HG03442 (cell line): Measurements from ENCODE around the gene BORCS6.

ENCODE experiments used
- ATAC-seq: cut with Tn5 transposase; IDR thresholded peaks from one replicate; pipeline ENCODE4 v1.9.1; 2021; ENCODE audit warnings: mild to moderate bottlenecking, moderate library complexity; ENCODE audit not compliant: unreplicated experiment

The BORCS6 gene

GRCh38 chr17:8155996-8156245, 34.1 kb downstream of the BORCS6 start:
- ATAC-seq: no peak

- no peak for ATAC-seq
These were observed 34.6 kb downstream of the BORCS6 start for GRCh38 chr17:8155231-8155995.

GRCh38 chr17:8154608-8155155, 35.3 kb downstream of the BORCS6 start:
- ATAC-seq: no peak

GRCh38 chr17:8153957-8154607, 35.9 kb downstream of the BORCS6 start:
- ATAC-seq: no peak

GRCh38 chr17:8153525-8153956, 36.4 kb downstream of the BORCS6 start:
- ATAC-seq: no peak

- no peak for ATAC-seq
These were observed 36.9 kb downstream of the BORCS6 start for GRCh38 chr17:8153031-8153451.

GRCh38 chr17:8152112-8152775, 37.7 kb downstream of the BORCS6 start, which contains the start of gene PER1:
PER1 (minus strand) TSS chr17:8152404; CDS start chr17:8150706, 1,698 bp downstream.
- ATAC-seq: peak; percentile 26

DNA sequence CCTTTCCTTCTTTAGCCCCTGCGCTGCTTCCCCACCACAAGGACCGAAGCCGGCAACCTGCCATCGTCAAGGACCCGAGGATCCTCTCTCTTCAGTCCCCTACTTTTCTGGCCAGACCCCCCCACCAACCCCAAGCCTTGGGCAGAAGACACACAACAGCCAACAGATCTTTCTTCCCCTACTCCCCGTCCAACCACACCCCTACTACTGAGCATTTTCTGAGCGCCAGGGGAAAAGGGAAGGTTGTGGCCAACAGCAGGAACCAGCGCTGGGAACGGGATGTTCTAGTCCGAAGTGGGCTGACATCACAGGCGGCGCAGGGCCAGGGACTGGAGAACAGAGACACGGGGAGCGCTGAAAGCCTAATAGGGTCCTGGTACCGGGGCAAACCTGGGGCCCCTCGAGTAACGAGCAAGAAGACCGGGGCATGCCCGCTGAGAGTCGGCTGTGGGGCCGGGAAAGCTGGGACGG, 38.3 kb downstream of the BORCS6 start:
- no peak for ATAC-seq

- no peak for ATAC-seq
These were observed 38.8 kb downstream of the BORCS6 start for GRCh38 chr17:8151120-8151640.

DNA sequence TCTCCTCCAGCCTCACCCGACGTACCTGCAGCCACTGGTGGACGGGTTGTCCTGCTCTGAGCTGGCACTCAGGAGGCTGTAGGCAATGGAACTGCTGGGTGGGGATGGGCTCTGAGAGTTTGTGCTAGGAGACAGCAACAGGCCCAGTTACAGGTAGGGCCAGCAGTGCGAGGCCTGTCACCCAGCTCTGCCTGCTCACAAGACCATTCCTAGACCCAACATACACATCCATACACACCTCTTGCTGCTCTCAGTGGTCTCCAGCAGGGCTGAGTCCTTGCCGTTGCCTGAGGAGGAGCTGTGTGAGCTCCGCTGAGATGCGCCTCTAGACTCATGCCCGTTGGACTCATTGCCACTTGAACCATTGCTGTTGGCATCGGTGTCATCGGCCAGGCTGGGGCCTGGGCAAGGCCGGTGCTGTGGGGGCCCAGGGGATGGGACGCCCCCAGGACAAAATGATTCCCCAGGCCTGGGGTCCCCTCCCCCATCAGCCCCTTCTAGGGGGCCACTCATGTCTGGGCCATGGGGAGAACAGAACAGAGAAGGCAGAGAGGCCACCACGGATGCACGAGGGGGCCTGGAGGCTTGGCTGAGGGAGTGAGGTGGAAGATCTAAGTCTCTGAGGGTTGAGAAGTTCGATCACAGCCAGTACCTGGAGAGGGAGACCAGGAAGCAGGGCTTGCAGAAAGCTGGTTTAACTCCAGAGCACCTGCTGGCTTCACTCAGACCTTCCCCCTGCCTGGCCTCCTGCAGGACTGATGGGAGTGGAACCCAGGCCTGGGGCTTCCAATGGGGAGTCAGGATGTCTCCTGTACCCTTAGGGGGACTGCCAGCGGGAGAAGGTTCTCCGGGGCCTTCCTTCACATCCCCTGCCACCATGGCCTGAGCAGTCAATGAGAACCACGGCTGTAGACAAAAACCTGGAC, 39.5 kb downstream of the BORCS6 start:
- no peak for ATAC-seq

DNA sequence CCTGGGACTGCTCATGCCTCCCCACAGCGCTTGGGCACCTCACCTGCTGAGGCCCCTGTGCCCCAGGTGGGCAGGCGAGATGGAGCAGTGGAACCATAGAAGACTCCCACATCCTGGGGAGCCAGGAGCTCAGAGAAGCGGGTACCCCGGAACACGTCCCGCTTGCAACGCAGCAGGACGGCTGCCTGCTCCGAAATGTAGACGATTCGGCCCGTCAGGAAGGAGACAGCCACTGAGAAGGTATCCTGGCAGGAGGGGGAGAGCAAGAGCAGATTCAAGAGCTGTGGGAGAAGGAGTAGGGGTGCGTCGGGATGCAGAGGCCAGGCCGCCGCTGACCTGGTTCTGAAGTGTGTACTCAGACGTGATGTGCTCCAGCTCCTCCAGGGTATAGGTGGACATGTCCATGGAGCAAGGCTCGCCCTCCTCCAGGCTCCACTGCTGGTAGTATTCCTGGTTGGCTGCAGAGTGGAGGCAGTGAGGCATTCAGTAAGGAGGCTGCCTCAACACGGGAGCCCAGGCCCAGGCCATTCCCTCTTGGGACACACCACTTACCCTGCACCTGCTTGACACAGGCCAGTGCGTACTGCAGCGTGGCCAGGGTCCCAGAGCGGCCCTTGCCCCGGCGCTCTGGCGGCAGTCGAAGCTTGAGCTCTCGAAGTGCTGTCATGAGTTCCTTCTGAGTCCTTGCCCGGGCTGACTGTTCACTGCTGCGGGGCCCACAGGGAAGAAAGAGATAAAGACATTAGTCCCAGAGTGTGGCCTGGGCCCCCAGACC, 40.4 kb downstream of the BORCS6 start:
- no peak for ATAC-seq

DNA sequence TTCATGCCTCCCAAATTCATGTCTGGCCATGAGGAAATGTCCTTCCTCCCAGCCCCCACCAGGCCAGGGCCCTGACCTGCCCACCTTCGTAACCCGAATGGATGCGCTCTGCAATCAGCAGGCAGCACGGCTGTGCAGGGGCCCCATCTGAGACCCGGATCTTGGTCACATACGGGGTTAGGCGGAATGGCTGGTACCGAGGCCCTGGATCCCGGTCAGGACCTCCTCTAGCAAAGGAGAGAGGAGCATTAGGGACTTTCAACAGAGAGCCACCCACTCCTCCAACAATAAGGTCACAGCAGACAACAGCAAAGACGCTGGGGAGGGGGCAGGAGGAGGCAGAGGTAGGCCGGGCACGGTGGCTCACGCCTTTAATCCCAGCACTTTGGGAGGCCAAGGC, 41.4 kb downstream of the BORCS6 start:
- no peak for ATAC-seq

- ATAC-seq: no peak
These were observed 42.1 kb downstream of the BORCS6 start for GRCh38 chr17:8147805-8148404.

DNA sequence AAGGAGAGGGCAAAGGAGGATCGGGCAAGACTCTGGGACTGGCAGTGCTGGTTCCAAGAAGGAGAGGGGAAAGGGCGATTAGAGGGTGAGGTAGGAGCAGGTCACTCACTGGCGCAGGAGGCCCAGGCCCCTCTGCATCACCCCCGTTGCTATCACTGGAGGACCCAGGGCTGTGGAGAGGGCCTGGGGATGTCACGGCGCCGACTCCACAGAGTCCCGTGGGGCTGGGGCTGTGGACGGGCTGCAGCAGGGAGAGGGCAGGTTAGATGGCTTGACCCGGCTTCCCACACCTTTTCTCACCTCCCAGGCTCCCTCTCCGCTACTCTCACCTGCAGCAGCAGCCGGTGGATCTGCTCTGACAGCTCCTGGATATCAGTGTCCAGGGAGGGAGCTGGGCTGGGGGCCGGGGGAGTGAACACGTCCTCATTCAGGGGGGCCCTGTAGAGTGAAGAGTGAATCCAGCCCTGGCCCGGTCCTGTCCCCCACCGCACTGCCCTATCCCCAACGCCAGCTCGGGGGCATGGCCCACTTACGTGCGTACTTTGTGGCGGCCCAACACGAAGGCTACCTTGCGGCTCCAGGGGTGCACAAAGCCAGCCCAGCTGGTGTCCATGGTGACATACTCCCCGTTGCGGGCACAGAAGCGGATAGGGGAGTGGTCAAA, 42.7 kb downstream of the BORCS6 start:
- ATAC-seq: no peak

DNA sequence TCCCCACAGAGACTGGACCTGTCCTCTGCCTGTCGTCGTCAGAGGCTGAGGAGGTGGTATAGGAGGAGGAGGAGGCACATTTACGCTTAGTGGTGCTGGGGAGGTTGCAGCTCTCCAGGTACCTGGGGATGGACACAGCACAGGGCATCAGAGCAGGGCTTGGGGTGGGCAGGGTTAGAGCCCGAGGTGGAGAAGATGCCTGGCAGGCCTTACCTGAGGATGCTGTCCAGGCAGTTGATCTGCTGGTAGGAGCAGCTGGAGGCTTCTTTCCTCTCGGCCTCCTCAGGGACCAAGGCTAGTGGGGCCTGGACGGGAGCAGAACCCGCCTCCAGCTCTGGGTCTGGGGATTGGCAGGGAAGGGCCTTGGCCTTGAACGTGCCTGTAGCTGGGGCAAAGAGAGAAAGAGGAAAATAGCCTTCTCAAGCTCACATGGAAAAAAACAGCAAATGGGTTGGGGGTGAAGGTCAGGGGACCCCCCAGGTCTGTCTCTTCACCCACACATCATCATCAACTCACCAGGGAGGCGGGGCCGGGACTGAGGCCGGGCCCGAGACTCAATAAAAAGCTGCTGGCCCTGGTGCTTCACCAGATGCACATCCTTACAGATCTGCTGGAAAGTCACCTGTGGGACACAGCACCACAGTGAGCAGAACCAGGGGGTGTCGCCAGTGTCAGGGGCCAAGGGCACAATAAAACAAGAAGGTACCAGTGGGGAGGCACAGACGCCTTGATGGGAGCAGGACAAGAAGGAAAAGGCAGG, 43.4 kb downstream of the BORCS6 start:
- no peak for ATAC-seq

GRCh38 chr17:8145811-8146210, 44.2 kb downstream of the BORCS6 start:
- no peak for ATAC-seq

DNA sequence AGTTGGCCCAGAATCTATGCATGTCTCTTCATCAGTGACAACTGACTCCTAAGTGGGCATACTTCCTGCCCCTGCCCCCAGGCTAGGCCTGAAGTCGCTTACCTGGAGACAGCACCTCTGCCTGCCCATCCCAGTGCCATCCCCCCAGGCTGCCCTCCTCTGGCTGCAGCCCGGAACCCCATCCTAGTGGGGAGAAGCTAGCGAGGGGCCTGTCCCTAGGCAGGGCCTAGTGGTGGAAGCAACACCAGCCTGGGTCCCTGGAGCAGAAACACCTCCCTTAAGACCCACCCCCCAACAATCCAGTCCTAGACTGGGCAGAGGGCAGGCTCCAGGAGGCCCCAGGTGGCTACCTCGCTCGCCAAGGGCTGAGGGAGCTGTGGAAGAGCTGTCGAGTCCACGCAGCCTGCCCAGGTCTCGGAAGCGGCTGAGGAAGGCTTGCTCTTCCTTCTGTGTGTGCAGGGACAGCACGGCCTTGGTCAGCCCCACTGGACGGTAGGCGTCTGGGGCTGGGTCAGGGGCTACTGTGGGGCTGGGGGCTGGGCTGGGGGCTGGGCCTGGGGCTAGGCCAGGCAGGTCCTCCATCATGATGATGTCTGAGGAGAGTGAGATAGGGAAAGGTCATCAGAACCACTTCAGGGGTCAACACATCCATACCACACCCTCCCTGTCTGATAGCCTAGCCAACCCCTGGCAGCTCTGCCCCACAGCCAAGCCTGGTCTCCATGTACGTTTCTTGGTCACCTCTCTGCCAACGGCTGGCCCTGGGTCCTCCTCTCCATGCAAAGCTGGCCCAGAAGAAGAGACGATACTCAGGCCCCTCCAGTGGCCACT, 45.4 kb downstream of the BORCS6 start:
- ATAC-seq: no peak
